Stimulated activated CD4-positive, alpha-beta T cell treated with anti-CD3 and anti-CD28 coated beads, Interleukin-15, amount 100 ng/mL, for 24 hours (primary cell): ENCODE measurements around the gene MCTP1.

Experiments used
- DNase-seq: peaks from one replicate; pipeline ENCODE4 v3.0.0-alpha.2; 2020

The MCTP1 gene

DNA sequence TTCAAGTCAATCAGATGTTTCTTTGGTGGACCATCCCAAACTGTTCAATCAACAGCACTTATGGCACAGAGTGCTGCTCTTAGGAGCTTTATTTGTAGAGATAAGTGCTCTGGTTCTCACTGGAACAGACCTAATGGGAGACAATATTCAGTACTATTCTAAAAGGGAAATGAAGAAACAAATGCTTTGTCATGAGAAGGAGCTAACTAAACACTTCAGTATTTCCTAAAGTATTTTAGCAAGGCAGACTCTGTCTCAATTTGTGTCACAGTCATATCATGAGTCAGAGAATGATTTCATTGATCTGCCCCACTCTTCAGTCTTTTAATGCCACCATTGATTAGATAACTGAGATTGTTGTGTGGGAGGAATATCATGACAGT, 491.1 kb downstream of the MCTP1 start:
- no peak for DNase-seq

DNA sequence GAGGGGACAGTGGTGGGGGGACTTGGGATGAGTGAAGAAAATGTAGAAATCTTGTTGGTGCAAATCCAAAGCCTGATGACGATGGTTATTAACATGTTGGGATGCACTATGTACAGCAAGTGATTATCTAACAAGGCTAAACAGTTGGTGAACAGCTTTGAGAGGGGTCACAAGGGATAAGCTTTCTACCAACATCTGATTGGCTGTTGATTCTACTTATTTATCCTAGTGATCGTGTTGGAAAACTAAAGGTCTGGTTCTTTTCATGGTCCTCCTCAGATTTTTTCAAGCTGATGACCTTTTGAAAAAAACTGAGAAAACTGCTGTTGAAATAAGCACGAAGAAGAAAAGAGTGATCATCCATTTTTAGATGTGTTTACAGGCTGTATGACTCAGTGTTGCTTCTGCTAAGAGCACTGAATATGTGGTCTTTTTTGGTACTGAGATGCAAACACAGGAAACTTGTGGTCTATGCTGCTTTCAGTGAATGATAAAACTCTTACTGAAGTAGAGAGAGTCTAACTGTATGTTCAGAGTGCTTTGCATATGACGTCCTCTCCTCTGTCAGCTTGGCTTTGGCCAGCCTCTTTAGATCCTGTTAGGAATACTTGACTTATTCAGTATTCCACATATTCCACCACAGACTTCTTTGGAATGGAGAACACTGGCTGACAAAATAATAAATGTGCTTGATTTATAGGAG, 491.6 kb downstream of the MCTP1 start:
- DNase-seq = peak; percentile 19

DNA sequence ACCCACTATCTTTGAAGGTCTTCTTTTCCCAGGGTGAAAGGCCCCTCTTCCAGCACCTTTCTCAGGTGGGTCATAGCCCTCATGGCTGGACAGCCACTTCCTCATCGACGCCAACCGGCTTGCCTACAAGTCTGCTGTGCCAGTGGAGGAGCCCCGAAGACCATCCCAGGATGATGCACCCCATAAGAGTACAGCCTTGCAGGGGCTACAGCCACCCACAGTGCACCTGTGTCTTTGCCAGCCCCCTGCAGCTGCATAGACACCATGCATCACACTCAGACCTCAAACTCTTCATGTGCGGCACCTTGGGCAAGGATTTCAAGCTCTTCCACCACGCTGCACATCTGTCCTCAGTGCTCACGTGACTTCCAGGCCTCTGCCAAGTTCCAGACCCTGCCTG, 493.1 kb downstream of the MCTP1 start:
- DNase-seq = no peak

DNA sequence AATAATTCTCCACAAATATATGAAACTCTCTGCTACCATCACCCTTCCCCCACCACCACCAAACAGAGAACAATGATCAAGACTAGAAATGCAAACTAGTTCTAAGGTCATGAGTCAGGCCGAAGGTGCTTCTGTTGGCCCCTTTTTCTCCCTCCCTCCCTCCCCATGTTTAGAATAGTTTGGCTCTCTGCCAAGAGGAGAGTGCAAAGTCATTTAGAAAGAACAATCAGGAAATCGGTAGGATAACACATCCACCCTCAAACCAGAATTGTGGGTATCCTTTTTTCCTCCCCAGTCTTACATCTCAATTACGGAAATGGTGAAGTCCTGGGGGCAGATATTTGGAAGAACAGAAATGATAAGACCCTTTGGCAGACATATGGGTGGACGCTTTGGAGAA, 496.4 kb downstream of the MCTP1 start:
- no peak for DNase-seq

DNA sequence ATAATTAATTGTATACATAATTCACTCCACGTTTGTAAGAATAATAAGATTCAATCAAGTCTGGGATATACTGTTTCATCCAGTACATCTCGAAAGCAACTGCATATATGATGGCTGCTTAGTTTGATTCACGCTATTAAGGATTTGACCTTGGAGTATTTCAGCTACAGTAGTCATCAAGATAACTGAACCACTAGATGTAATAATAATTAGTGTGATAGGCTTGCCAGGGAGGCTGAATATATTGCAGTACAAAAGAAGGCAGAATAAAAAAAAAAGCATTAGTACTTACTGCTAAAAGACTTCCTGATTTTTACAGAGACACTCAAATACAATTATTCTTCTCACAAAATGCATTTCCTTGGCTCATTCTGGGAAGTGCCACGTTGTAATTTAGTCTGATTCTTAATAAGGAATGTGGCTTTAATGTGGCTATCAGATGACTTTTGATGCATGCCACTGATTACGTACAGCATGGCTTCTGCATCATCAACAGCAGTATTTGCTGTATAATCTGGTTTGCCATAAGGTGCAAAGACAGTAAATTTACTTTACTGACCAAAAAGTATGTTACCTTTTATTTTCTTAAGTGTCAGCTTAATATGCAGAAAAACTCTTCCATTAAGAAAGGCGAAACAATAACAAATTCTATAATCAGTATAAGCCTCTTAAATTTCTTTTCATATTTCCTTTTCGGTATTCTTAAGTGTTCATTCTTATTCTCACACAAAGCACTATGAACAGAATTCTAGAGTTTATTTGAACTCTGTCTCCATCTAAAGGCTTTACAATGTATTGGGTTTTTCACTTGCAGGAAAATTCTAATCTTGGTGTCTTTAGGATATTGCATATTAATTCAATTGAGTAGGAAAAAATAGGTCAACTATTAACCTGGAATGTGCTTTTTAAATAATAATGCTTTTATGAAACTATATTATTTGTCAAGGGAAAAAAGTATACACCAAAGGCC, 500.1 kb downstream of the MCTP1 start:
- DNase-seq = no peak

DNA sequence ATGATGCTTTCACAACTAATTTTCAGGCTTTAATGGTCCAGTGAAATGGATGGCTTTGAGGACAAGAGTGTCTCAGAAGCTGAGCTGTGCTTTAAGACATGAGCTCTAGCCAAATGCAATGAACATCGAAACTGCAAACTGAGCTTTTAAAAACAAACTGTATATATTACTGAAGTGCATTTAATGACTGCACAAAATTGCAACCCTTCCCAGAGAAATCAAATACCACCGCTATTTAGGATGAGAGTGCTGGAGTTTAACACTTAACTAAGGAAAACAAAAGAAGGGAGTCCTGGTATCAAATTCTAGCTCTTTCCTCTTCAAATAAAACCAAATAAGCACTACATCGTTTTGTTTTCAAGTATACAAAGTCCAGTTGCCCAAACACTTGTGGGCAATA, 502.5 kb downstream of the MCTP1 start:
- no peak for DNase-seq

DNA sequence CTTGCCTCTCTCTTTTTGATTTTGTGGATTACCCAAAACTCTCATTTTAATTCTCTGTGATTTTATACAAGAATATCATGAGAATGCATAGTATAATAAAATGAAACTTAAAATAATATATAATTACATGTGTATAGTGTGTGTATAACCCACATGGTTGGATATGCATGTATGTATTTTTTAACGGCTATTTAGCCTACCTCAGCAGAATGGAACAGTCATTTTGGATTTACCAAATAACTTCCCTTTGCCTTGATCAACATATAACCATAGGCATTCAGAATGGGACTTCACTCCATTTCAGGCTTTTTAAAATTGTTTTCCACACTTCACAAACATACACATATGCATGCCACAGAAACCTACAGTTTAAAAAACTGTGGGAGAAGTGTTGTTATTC, 505.2 kb downstream of the MCTP1 start:
- no peak for DNase-seq

DNA sequence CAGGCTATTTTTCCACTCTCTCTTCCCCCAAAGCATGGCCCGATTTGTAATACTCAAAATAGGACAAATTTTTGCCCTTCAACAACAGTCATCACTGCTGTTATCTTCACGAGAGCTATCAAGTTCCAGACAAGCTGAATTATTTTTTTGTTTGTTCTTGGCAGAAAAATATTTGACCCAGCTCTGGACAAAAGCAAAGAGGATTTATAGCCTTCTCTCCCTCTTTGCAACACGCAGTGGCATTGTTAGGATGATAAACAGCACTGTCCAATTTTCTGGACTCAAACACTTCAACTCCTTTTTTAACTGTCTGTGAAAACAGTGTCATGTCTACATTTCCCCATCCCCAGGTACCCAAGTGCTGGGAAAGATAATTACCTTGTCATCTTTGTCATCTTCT, 506.2 kb downstream of the MCTP1 start:
- no peak for DNase-seq

DNA sequence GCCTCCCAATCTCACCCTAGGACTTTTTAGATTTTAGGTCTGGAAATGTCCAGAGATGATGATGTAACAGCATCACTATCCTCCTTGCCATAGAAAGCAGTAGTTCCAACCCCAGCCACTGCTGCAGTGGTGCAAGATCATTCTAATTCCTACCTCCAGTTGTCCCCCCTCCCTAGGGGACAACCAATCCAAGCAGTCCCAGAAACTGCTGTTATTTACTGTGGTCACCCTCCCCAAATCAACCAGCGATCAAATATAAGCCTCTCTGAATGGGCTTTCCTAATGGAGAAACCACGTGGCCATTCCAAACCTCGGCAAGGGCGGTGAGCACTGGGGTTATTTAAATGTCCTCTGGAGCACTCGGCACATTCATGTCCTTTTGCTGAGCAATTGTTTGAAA, 506.6 kb downstream of the MCTP1 start:
- no peak for DNase-seq

DNA sequence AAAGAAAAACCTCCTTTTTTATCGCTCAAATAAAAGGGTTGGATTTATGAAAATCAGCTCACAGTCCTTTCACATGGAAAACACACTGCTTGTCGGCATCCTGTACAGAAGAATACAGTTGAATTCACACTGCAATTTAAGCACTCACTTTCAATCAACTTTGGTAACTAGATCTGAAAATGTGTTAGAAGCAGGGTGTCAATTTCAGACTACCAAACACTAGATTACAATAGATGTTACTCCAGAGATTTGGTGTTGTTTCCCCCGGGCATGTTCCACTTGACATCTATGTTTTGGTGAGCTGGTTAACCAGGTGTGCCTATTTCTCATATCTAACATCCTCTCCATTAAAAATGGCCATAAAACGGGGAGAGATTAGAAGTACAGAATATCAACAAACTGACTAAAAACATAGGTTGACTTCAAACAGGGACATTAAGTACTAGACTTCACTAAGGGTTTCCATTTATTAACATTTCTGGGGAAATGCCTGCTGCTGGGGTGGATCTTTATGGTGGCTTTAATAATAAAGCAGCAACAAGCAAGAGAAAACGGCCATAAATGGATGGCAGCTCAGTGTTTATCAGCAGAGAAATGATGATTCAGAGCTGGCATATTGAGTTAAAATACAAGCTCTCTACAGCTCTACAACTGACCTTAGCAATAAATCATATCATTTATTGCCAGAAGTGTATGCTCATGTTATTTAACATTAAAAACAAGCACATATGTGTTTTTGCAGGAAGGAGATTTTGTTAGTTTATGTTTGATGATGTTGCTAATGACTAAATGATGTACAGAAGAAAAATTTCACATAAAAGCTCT, 507.6 kb downstream of the MCTP1 start:
- DNase-seq = no peak

DNA sequence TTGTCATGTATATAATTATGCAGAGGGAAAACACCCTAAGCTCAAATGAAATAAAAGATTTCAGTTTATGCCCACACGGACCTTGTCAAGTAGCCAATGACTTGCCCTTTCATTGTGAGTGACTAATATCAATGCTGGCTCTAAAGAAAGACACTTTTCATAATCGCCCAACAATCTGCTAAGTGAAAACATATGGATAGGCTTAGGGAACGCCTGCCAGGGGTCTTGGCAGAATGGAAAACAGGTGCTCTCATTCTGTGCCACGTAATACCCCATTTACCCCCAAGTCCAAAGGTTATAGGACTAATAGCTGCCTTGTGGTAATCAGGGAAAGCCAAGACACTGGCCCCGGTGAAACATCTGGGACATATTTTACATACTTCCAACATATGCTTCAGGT, 508.7 kb downstream of the MCTP1 start:
- no peak for DNase-seq

DNA sequence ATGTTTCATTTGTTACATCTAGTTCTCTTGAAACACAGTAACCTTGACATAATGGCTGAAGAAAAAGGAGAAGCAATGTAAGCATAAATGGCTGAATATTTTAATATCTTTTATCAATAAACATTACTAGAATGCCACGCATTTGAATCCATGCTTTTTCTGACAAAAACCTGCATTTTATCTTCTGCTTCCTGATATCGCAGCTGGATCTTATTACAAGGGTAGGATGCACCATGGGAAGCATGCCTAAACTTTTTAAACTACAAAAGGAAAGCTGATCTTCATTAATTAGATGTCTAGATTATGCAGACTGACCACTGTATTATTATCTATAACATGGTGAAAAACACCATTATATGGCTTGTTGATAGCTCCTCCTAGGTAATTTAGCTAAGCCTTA, 509.8 kb downstream of the MCTP1 start:
- no peak for DNase-seq

DNA sequence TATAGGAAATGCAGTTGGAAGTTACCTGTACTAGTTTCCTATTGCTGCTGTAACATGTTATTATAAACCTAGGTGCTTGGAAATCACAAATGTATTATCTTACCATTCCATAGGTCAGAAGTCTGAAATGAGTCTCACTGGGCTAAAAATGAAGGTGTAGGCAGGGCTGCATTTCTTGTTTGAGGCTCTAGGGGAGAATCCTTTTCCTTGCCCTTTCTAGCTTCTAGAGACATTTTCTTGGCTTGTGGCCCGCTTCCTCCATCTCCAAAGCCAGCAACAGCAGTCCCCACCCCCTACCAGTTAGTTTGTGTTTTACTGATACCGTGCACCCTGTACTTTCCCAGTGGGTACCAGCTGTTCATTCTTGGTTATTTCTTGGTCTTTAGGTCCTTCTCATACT, 513.2 kb downstream of the MCTP1 start:
- no peak for DNase-seq

DNA sequence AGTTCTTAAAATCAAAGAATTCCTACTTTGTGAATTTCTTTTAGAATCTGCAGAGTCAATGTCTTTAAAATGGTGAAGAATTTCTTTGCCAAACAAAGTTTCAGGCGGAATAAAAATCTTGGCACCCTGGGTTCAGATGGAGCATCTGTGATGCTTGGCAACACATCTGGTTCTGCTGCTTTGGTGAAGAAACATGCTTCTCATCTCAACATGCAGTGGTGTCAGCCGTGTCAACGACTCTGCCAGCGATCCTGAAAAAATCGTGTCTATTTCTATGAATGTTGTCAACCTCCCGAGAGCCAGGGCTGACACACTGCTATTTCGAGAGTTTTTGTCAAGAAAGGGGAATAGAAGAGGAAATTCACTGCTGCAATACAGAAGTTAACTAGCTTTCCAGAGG, 514.9 kb downstream of the MCTP1 start:
- DNase-seq = no peak

DNA sequence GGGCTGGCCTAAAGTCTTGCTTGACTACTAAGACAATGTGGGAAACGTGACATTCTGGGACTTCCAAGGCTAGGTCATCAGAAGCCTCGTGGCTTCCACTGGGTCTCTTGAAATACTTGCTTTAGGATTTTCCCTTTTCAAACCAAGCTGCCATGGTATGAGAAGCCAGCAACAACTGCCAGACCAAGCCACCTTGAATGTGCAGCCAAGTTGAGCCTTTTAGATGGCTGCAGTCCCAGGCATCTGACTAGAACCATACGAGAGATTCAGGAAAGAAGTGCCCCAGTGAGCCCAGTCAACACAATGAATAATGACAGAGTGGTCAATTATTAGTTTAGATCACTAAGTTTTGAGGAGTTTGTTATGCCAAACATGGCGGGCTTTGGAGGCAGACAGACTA, 523.1 kb downstream of the MCTP1 start:
- no peak for DNase-seq

DNA sequence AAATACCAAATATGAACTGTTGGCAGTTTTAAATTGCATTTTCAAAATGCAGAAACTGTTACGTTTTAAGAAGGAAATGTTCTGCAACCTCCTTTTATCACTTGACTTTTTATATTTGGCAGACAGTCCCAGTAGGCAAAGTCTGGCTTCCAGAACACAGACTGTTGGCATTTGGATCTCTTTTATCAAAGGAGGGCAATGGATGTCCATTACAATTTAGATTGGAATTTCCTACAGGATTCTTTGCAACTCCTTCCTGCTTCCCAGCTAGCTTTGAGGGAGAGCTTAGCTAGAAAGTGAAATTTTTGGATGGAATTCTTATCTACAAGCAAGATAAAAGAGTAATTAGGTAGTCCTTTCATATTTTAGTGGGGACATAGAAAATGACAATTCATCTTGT, 523.8 kb downstream of the MCTP1 start:
- DNase-seq = no peak

DNA sequence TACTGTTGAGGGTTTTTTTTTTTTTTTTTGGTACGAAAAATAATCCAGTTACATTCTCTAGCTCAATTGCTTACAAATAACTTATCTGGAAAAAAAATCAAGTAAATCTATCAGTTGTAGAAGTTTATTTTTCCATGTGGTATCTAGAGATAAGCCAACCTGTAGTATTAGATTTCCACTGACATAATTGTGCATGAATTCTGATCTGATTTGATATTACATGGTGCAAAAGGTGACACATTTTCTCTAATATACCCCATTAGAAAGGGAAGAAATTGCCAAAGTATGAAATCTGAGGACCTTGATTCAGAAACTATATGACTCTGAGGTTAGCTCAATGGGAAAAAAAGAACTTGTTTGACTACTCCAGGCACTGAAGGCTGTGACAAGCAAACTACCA, 524.9 kb downstream of the MCTP1 start:
- DNase-seq = no peak

DNA sequence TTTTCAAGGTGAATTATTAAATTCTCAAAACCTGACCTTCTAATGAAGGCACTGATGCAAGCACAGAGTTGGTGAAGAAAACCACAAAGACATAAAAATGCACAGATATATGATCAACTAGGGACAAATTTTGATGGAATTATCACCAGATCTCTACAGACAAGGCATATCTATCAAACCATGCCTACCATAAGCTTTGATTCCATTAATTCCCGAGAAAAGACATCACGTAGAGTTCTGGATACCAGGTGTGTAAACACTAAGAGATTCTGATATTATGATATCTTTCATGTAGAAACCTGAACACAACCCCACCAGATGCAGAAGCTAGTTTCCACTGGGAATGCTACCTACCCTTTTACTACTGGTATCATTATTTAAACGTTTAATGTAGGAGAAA, 525.9 kb downstream of the MCTP1 start:
- no peak for DNase-seq

DNA sequence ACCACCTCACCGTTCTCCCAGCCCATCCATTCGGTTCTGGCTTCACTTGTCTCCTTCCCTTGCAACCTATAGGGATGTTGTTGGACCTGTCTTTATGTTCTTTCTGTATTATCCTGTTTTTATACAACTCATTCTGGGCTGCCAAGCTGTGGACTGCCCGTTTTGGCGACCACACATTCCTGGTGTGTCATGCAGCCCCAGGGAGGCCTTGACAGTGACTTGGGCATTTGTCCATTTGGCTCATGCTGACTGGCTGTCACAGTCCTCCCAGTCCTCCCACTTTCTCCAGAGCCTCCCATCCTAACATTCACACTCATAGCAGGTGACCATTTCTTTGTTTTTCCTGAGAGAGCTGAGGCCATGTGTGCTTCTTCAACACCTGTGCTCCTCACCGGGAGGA, 530.1 kb downstream of the MCTP1 start:
- DNase-seq = no peak

DNA sequence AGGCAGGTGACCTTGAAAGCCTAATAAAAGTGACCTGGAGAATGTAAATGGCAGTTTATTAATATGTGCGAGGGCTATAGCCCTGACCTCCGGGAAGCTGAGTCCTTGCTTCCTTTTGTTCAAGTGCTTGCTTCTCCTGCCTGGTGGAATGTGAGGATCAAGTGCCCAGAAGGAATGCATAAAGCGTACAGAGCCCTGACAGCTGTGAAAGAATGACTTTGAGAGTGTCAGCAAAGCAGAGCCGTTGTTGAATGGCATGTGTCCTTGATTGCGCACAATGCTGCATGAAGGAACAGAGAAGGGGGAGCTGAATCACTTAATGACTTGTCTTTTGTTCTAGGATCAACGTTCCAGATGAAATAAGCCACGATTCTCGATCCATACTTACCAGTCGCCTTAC, 533.4 kb downstream of the MCTP1 start:
- no peak for DNase-seq

DNA sequence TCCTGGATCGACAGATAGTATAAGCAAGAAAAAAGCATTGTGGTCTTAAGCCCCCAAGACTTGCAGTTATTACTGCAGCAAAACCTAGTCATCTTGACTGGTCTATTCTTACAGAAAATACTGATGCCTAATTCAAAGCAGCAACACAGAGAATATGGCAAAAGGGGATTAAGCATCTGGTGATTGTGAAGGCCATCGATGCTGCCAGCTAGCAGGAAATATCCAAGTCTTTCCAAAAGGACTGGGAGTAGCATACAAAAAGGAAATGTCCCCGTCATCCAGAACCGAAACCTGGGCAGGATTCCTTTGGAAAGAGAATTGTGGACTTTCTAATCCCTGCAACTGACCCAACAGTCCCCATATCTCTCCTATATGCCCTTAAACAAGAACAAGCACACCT, 534.2 kb downstream of the MCTP1 start:
- DNase-seq = no peak

DNA sequence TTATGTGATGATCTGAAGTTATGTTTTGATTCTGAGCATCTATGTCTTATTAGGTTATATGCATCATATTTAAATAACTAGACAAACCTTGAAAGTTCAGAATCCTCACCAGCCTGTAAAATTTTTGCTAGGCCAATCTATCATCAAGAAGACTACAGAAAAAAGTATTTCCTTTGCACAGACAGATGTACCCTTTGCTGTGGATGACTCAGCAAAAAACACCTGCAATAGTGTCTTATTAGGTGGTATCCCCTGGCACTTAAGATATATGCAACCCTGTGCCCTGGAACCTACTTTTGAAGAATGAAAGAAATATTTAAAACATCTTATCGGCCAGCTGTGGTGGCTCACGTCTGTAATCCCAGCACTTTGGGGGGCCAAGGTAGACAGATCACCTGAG, 535.9 kb downstream of the MCTP1 start:
- DNase-seq = no peak

DNA sequence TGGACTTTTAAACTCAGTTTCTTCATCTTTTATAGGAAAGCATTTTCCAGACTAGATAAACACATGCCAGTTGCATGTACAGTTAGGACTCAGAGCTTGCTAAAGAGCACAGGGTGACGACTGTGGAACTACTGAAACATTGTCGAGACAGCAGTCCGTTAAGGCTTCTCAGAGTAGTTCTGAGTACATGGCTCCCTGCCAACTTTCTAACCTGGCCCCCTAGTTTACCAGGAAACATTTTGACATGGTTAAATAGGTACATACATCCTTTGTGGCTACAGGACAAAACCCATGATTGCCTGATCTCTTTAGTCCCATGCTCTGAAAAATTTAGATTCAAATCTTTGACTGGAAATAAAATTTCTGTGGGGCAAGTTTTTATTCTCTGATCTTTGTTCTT, 536.7 kb downstream of the MCTP1 start:
- no peak for DNase-seq

DNA sequence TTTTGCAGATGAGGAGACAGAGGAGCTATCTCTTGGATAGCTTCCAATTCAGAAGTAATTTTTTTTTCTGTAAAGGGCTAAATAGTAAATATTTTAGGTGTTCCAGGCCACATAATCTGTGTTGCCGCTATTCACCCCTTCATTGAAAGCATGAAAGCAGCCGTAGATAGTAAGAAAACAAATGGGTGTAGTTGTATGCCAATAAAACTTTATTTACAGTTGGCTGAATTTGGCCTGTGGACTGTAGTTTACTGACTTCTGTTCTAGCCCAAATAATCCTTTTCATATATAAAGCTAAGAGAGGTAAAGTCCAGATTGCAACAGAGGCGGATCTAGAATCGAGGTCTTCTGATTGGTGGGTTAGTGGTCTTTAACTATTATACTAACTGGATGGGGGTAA, 537.5 kb downstream of the MCTP1 start:
- no peak for DNase-seq
